Loucy (cell line): Measurements from ENCODE around the gene ZNF544.

ENCODE experiments used
- H2AFZ ChIP-seq: fragments of 200-600 bp; sonication (generic); 2 replicates; pipeline ENCODE4 v1.6.0; 2016; ENCODE audit warnings: antibody characterized with exemption, mild to moderate bottlenecking, low read length, moderate library complexity
- H3F3A ChIP-seq: fragments of 200-600 bp; 2 replicates; pipeline ENCODE4 v1.6.0; 2016; ENCODE audit warnings: antibody characterized with exemption, low read depth, mild to moderate bottlenecking
- H3K27me3 ChIP-seq: fragments of 200-600 bp; sonication (generic); 2 replicates; pipeline ENCODE4 v1.6.1; 2014; ENCODE audit warnings: low read length, mild to moderate bottlenecking; ENCODE audit not compliant: insufficient read depth, poor library complexity, severe bottlenecking
- H3K36me3 ChIP-seq: fragments of 200-600 bp; sonication (generic); 2 replicates; pipeline ENCODE4 v1.6.1; 2016; ENCODE audit warnings: low read length; ENCODE audit not compliant: insufficient read depth
- H3K4me1 ChIP-seq: fragments of 200-600 bp; sonication (generic); 2 replicates; pipeline ENCODE4 v1.5.1; 2014; ENCODE audit warnings: low read length, mild to moderate bottlenecking; ENCODE audit not compliant: insufficient read depth, poor library complexity, severe bottlenecking
- H3K4me2 ChIP-seq: fragments of 200-600 bp; sonication (generic); 2 replicates; pipeline ENCODE4 v1.6.0; 2014; ENCODE audit warnings: antibody characterized with exemption, low read length, low read depth, mild to moderate bottlenecking; ENCODE audit not compliant: poor library complexity, severe bottlenecking
- H3K4me3 ChIP-seq: fragments of 200-600 bp; sonication (generic); 2 replicates; pipeline ENCODE4 v1.5.1; 2014; ENCODE audit warnings: low read length, mild to moderate bottlenecking, mixed read lengths; ENCODE audit not compliant: poor library complexity, severe bottlenecking
- H3K79me2 ChIP-seq: fragments of 200-600 bp; sonication (generic); 2 replicates; pipeline ENCODE4 v1.6.1; 2014; ENCODE audit warnings: low read length; ENCODE audit not compliant: insufficient read depth
- H3K9ac ChIP-seq: fragments of 200-600 bp; sonication (generic); 2 replicates; pipeline ENCODE4 v1.6.0; 2014; ENCODE audit warnings: mild to moderate bottlenecking, low read depth, low read length, moderate library complexity; ENCODE audit not compliant: poor library complexity, severe bottlenecking
- H3K9me2 ChIP-seq: fragments of 200-600 bp; sonication (generic); replicated peaks from 2 replicates; pipeline ENCODE4 v1.6.1; 2016; ENCODE audit warnings: low read depth, low read length, mixed read lengths
- H3K9me3 ChIP-seq: fragments of 200-600 bp; sonication (generic); 2 replicates; pipeline ENCODE4 v1.6.1; 2014; ENCODE audit warnings: mild to moderate bottlenecking, antibody characterized with exemption, low read length, low read depth; ENCODE audit not compliant: insufficient read depth
- H4K20me1 ChIP-seq: fragments of 200-600 bp; sonication (generic); 2 replicates; pipeline ENCODE4 v1.6.0; 2014; ENCODE audit warnings: antibody characterized with exemption, low read length, mild to moderate bottlenecking; ENCODE audit not compliant: insufficient read depth, poor library complexity, severe bottlenecking
- EZH2phosphoT487 ChIP-seq: fragments of 200-600 bp; IDR thresholded peaks from 2 replicates; pipeline ENCODE4 v1.6.1; 2018; ENCODE audit warnings: antibody characterized with exemption, mild to moderate bottlenecking, moderate library complexity, borderline replicate concordance
- TF ChIP-seq, protein P1 (sequence below): fragments of 200-600 bp; sonication (generic); conservative IDR thresholded peaks from 2 replicates; pipeline ENCODE4 v1.5.1; 2014; ENCODE audit warnings: mild to moderate bottlenecking, antibody characterized with exemption, low read length

The ZNF544 gene

DNA sequence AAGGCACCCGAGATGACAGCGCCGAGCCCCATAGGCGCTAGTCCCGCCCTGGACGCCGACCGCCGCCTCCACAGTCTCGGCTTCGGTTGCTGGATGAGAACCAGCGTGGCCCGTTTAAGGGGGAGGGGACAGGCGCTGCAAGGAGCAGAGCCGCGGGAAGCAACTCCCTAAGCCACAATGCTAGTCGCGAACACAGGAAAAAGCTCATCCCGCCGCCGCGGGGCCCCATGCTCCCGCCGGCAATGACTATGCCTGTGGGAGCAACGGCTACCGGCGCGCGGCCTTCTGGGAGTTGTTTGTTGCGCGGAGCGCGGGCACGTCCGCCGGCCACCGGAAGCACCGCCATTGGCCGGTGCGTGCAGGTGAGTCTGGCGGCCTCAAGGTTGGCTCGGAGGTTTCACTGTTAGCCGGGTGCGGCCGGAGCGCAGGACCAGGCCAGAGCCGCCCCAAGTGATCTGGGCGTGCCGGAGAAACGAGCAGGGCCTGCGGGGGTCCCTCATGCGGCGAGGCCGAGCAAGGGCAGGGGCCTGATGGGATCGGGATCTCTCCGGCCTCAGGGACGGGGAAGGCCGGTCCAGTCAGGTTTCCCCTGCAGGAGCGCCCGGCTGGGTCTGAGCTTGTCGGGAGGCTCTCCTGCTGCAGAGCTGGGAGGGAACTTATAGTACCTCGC is at the start of gene ZNF544:
ZNF544 (plus strand) TSS at position 330 of the 670 bp plus-strand sequence. CDS start 15,110 bp downstream, outside the sequence.
- peak within 1 kb of the TSS; percentile 97 for H3K9ac ChIP-seq
- no peaks in the 10 kb centered on the region for H3K27me3 ChIP-seq
- H3K36me3 ChIP-seq = peaks cover 22% of the 10 kb centered on the region; the same call in 1 of the 2 replicates
- peak within 1 kb of the TSS; percentile 96 for H3K4me3 ChIP-seq
- peaks cover 67% of the 10 kb centered on the region for H3K79me2 ChIP-seq
- no peaks in the 10 kb centered on the region for H3K9me3 ChIP-seq
- peaks cover 32% of the 10 kb centered on the region for H3K4me1 ChIP-seq
- H3K4me2 ChIP-seq = peak within 1 kb of the TSS; percentile 97
- no peak for TF ChIP-seq EZH2phosphoT487
- TF ChIP-seq, protein P1, sequence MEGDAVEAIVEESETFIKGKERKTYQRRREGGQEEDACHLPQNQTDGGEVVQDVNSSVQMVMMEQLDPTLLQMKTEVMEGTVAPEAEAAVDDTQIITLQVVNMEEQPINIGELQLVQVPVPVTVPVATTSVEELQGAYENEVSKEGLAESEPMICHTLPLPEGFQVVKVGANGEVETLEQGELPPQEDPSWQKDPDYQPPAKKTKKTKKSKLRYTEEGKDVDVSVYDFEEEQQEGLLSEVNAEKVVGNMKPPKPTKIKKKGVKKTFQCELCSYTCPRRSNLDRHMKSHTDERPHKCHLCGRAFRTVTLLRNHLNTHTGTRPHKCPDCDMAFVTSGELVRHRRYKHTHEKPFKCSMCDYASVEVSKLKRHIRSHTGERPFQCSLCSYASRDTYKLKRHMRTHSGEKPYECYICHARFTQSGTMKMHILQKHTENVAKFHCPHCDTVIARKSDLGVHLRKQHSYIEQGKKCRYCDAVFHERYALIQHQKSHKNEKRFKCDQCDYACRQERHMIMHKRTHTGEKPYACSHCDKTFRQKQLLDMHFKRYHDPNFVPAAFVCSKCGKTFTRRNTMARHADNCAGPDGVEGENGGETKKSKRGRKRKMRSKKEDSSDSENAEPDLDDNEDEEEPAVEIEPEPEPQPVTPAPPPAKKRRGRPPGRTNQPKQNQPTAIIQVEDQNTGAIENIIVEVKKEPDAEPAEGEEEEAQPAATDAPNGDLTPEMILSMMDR = no peak
- H3F3A ChIP-seq = no peaks in the 10 kb centered on the region
- no peaks in the 10 kb centered on the region for H3K9me2 ChIP-seq
- H2AFZ ChIP-seq = peak within 1 kb of the TSS; percentile 96
- H4K20me1 ChIP-seq = peaks cover 38% of the 10 kb centered on the region

DNA sequence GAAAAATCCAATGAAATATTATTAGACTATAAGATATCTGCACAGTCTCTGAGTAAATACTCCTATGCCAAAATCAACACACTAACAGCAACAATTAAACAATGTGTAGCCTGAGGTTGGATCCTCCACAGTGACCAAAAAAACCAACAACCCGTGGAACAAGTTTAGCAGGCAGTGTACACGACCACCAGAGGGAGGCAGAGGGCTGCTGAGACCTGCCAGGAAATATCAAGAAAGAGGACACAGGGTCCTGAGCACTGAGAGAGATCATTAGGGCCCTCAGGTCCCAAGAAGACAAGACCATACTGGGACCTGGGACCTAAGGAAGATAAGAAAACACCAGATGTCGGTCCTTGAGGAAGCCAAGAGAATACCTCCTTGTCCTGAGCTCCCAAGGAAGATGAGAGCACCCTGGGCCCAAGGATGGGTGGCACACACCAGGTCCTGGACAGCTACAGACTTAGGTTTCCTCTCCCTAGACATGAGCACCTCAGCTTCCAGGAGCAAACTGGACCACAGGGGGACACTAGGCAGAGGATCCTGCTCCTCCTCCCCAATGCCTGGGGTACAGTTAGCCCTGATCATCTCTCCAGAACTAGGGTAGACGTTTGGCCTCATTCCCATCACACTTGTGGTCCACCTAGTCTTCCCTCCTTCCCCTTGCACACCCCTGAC is 46.7 kb upstream of the ZNF544 start:
- peak overlapping the region; percentile 96 for H3K9ac ChIP-seq

DNA sequence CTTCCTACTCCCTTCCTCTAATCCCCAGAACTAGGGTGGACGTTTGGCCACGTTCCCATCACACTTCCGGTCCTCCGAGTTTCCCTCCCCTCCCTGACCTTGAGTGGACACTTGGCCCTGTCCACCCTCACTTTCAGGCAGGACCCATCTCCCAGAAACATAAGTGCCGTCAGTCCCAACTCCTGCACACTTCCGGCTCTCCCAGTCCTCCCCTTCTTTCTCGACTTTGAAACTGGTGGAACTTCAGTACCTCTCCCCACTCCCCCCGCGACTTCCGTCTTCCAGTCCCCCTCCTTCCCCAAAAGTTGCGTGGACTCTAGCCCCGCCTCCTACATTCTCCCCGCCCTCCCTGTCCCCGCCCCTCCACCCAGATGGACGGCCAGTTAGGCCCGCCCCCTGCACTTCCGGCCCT is 46.1 kb upstream of the ZNF544 start:
- Histone ChIP-seq H3F3A (peaks cover 5% of the 10 kb centered on the region; the same call in 1 of the 2 replicates), H3K4me1 (peaks cover 7% of the 10 kb centered on the region), H3K36me3 (peaks cover 18% of the 10 kb centered on the region; the same call in 1 of the 2 replicates), H4K20me1 (no peaks in the 10 kb centered on the region), H2AFZ (peak overlapping the region; percentile 69; the same call in 1 of the 2 replicates), H3K4me2 (peak overlapping the region; percentile 91), H3K9me3 (peaks cover 20% of the 10 kb centered on the region; the same call in 1 of the 2 replicates), H3K9me2 (no peaks in the 10 kb centered on the region), H3K4me3 (peak overlapping the region; percentile 96), H3K9ac (peak overlapping the region; percentile 96), H3K79me2 (peaks cover 29% of the 10 kb centered on the region), H3K27me3 (no peaks in the 10 kb centered on the region)
- TF ChIP-seq, protein P1 = no peak
- no peak for TF ChIP-seq EZH2phosphoT487

More for the DNA sequence above, 46.7 kb upstream of the ZNF544 start:
- Histone ChIP-seq H3K9me3 (peaks cover 17% of the 10 kb centered on the region; the same call in 1 of the 2 replicates), H3F3A (peaks cover 5% of the 10 kb centered on the region; the same call in 1 of the 2 replicates), H2AFZ (peak overlapping the region; percentile 69; the same call in 1 of the 2 replicates), H4K20me1 (no peaks in the 10 kb centered on the region), H3K36me3 (peaks cover 12% of the 10 kb centered on the region; the same call in 1 of the 2 replicates), H3K9me2 (no peaks in the 10 kb centered on the region), H3K4me2 (peak overlapping the region; percentile 91), H3K79me2 (peaks cover 29% of the 10 kb centered on the region), H3K4me3 (peak overlapping the region; percentile 96), H3K4me1 (peaks cover 7% of the 10 kb centered on the region), H3K27me3 (no peaks in the 10 kb centered on the region)
- TF ChIP-seq, protein P1 = peak; percentile 93
- no peak for TF ChIP-seq EZH2phosphoT487
